A549 (cell line): Measurements from ENCODE around the gene CYSLTR2. TPM values are rescaled to one million over a fixed set of nuclear protein-coding genes. Genes with fewer than 3 reads are reported as not detected.

ENCODE experiments used
- ATAC-seq, 2 experiments: fragments of 200-7000 bp in 1 of 2; fragments of >200 bp in 1 of 2; cut with Nextera tagmentation in 1 of 2; cut with Tn5 transposase in 1 of 2; 3 replicates each; pipeline versions ENCODE4 v1.8.0 to v1.9.1; 2018 to 2020; ENCODE audit warnings: mild to moderate bottlenecking in 1 of 2, moderate library complexity in 1 of 2
- CTCF ChIA-PET: fragments of 300-600 bp; sonication (Branson Sonifier 250); formaldehyde crosslinking; extraction: SDS; loops from one replicate; lab custom pipeline; 2021; ENCODE audit warnings: antibody characterized with exemption, inconsistent platforms; lab: Yijun Ruan, JAX
- POLR2A ChIA-PET: fragments of 350-600 bp; formaldehyde crosslinking; extraction: SDS; loops from one replicate; lab custom pipeline; 2021; ENCODE audit warnings: antibody characterized with exemption, inconsistent platforms; lab: Yijun Ruan, JAX
- DNase-seq, 2 experiments: peaks; one replicate each; pipeline versions ENCODE4 v3.0.0 to v3.0.0-alpha.2; 2011 to 2016; ENCODE audit warnings: low read depth in 1 of 2, low spot score in 1 of 2
- FAIRE-seq: peaks from 2 replicates; lab custom pipeline; 2011; peaks lifted over from hg19 to GRCh38; lab: Jason Lieb, UNC
- H3K27ac ChIP-seq, 2 experiments: fragments of >200 bp; sonication (Bioruptor Twin); formaldehyde crosslinking; 3 replicates each; pipeline ENCODE4 v1.5.1; 2016 to 2017
- H3K4me1 ChIP-seq: fragments of >200 bp; sonication (Bioruptor Twin); formaldehyde crosslinking; 3 replicates; pipeline ENCODE4 v1.6.1; 2016
- H3K4me2 ChIP-seq: fragments of >200 bp; sonication (Bioruptor Twin); formaldehyde crosslinking; 3 replicates; pipeline ENCODE4 v1.6.1; 2016
- H3K4me3 ChIP-seq: fragments of >200 bp; sonication (Bioruptor Twin); formaldehyde crosslinking; 3 replicates; pipeline ENCODE4 v1.5.1; 2016
- H3K9me3 ChIP-seq: fragments of >200 bp; sonication (Bioruptor Twin); formaldehyde crosslinking; 3 replicates; pipeline ENCODE4 v1.6.1; 2016
- CBX2 ChIP-seq: fragments of 200-600 bp; sonication (generic); IDR thresholded peaks from 2 replicates; pipeline ENCODE4 v1.6.1; 2016; ENCODE audit warnings: low read depth, mild to moderate bottlenecking, borderline replicate concordance
- CBX8 ChIP-seq: fragments of 200-600 bp; sonication (generic); IDR thresholded peaks from 2 replicates; pipeline ENCODE4 v1.6.1; 2016
- CEBPB ChIP-seq, 2 experiments: fragments of >200 bp in 1 of 2; sonication (Bioruptor Twin) in 1 of 2; formaldehyde crosslinking in 1 of 2; IDR thresholded peaks; 2 replicates each; pipeline ENCODE4 v1.6.1; 2012 to 2016
- CHD2 ChIP-seq: fragments of 150-350 bp; IDR thresholded peaks from 2 replicates; pipeline ENCODE4 v1.6.1; 2014; ENCODE audit warnings: low read length; ENCODE audit not compliant: partially characterized antibody
- CHD4 ChIP-seq: fragments of 200-600 bp; sonication (generic); IDR thresholded peaks from 2 replicates; pipeline ENCODE4 v1.6.1; 2016; ENCODE audit warnings: antibody characterized with exemption, mild to moderate bottlenecking, borderline replicate concordance
- CTCF ChIP-seq: fragments of >200 bp; sonication (Bioruptor Twin); formaldehyde crosslinking; IDR thresholded peaks from 3 replicates; pipeline ENCODE4 v1.5.1; 2016
- EHF ChIP-seq: fragments of 250-450 bp; sonication (Bioruptor Pico); IDR thresholded peaks from 2 replicates; pipeline ENCODE4 v1.5.0; 2020; ENCODE audit warnings: mild to moderate bottlenecking
- EHMT2 ChIP-seq: fragments of 200-600 bp; sonication (generic); IDR thresholded peaks from 2 replicates; pipeline ENCODE4 v1.6.1; 2016; ENCODE audit warnings: antibody characterized with exemption, low read depth, mild to moderate bottlenecking, moderate library complexity
- EP300 ChIP-seq, 2 experiments: fragments of >200 bp; sonication (Bioruptor Twin); formaldehyde crosslinking; IDR thresholded peaks; 2 replicates in 1 of 2; 3 replicates in 1 of 2; pipeline ENCODE4 v1.6.1; 2016 to 2017
- ESRRA ChIP-seq: fragments of 150-350 bp; IDR thresholded peaks from 2 replicates; pipeline ENCODE4 v1.6.1; 2014; ENCODE audit warnings: mild to moderate bottlenecking, low read length, borderline replicate concordance
- FOSL2 ChIP-seq, 2 experiments: fragments of 450-650 bp in 1 of 2; fragments of >200 bp in 1 of 2; sonication (Bioruptor Twin) in 1 of 2; formaldehyde crosslinking; IDR thresholded peaks; 2 replicates each; pipeline versions ENCODE4 v1.5.0 to v1.6.1; 2016 to 2020; ENCODE audit warnings: mild to moderate bottlenecking in 1 of 2, moderate library complexity in 1 of 2
- HES2 ChIP-seq: fragments of >200 bp; sonication (Bioruptor Twin); formaldehyde crosslinking; IDR thresholded peaks from 2 replicates; pipeline ENCODE4 v1.6.1; 2016
- HOXA7 ChIP-seq: fragments of 250-450 bp; sonication (Bioruptor Pico); IDR thresholded peaks from 2 replicates; pipeline ENCODE4 v1.5.0; 2020; ENCODE audit warnings: mild to moderate bottlenecking, moderate library complexity
- HOXB5 ChIP-seq: fragments of 250-450 bp; sonication (Bioruptor Pico); IDR thresholded peaks from 2 replicates; pipeline ENCODE4 v1.5.0; 2020; ENCODE audit warnings: mild to moderate bottlenecking, moderate library complexity
- JUNB ChIP-seq: fragments of >200 bp; sonication (Bioruptor Twin); formaldehyde crosslinking; IDR thresholded peaks from 2 replicates; pipeline ENCODE4 v1.6.1; 2016
- KDM1A ChIP-seq: fragments of 200-600 bp; sonication (generic); IDR thresholded peaks from 2 replicates; pipeline ENCODE4 v1.6.1; 2016; ENCODE audit warnings: low read depth, mild to moderate bottlenecking
- KDM5A ChIP-seq: fragments of 200-600 bp; sonication (generic); IDR thresholded peaks from 2 replicates; pipeline ENCODE4 v1.6.1; 2016; ENCODE audit warnings: antibody characterized with exemption, mild to moderate bottlenecking
- MAFK ChIP-seq: fragments of 450-650 bp; IDR thresholded peaks from 2 replicates; pipeline ENCODE4 v1.6.1; 2014; ENCODE audit not compliant: partially characterized antibody
- PBX3 ChIP-seq: IDR thresholded peaks from 2 replicates; pipeline ENCODE4 v1.6.1; 2012
- PHF8 ChIP-seq: fragments of 200-600 bp; sonication (generic); IDR thresholded peaks from 2 replicates; pipeline ENCODE4 v1.6.1; 2016; ENCODE audit warnings: low read depth, mild to moderate bottlenecking, antibody characterized with exemption, moderate library complexity, borderline replicate concordance
- RAD21 ChIP-seq, 2 experiments: fragments of >200 bp in 1 of 2; sonication (Bioruptor Twin) in 1 of 2; formaldehyde crosslinking in 1 of 2; IDR thresholded peaks in 1 of 2; conservative IDR thresholded peaks in 1 of 2; 2 replicates in 1 of 2; 3 replicates in 1 of 2; pipeline ENCODE4 v1.6.1; 2012 to 2018; ENCODE audit warnings: inconsistent platforms in 1 of 2
- RARB ChIP-seq: fragments of 250-450 bp; sonication (Bioruptor Pico); IDR thresholded peaks from 2 replicates; pipeline ENCODE4 v1.8.0; 2021; ENCODE audit warnings: mild to moderate bottlenecking, moderate library complexity
- ZC3H11A ChIP-seq: fragments of 450-650 bp; IDR thresholded peaks from 2 replicates; pipeline ENCODE4 v1.6.1; 2014; ENCODE audit warnings: antibody characterized with exemption, mild to moderate bottlenecking
- ZFP36 ChIP-seq: fragments of 450-650 bp; IDR thresholded peaks from 2 replicates; pipeline ENCODE4 v1.6.1; 2014; ENCODE audit warnings: borderline replicate concordance; ENCODE audit not compliant: partially characterized antibody
- WGBS: methylation state at CpG from one replicate; pipeline ENCODE4 v1.1.6; 2017; ENCODE audit errors: missing lambda C conversion rate; 5-methylcytosine and 5-hydroxymethylcytosine counted together
- polyA plus RNA-seq, 4 experiments: library from polyadenylated mRNA; depleted of rRNA in 3 of 4; stranded (reverse); fragments of >200 nt; fragmentation: RNase III in 1 of 4; extraction: RNeasy Plus Mini Kit Qiagen cat#74134 plus additional on column Dnase treatment in 1 of 4; gene quantifications; 2 replicates in 3 of 4; 3 replicates in 1 of 4; pipeline ENCODE4 v1.2.3, GENCODE V29; 2011 to 2017

CYSLTR2 gene
- polyA plus RNA-seq, 2 of the 4 experiments (the other 2 are of a cell fraction), result not detected

- no peak for TF ChIP-seq EHF (CRISPR knock-in tag)
- no peak for TF ChIP-seq HOXA7 (CRISPR knock-in tag)
- no peak for TF ChIP-seq PBX3
- TF ChIP-seq, all 56 proteins: peak for 0
Observed at GRCh38 chr13:48636550-48636949, 17.2 kb upstream of the CYSLTR2 start (continued).

GRCh38 chr13:48637601-48638000 is 16.1 kb upstream of the CYSLTR2 start:
- ChIA-PET CTCF (no interaction called here), POLR2A (no interaction called here)
- DNase-seq, result no peak
- Histone ChIP-seq H3K4me3 (no peak overlapping the region), H3K4me2 (no peak overlapping the region), H3K4me1 (no peaks in the 10 kb centered on the region), H3K9me3 (no peaks in the 10 kb centered on the region)
- no peak for ATAC-seq
- no peak for FAIRE-seq
- TF ChIP-seq HOXA7 (CRISPR knock-in tag) (no peak), CHD2 (no peak)
- TF ChIP-seq, all 56 proteins: peak for 0
- no peak overlapping the region for H3K27ac ChIP-seq
- 32% methylated on average over 2 of the region's 2 CpGs for WGBS

- no peaks in the 10 kb centered on the region for H3K9me3 ChIP-seq
- no peak for DNase-seq
- FAIRE-seq, result no peak
- H3K4me1 ChIP-seq, result no peaks in the 10 kb centered on the region
- ChIA-PET CTCF (no interaction called here), POLR2A (no interaction called here)
- no peak overlapping the region for H3K4me3 ChIP-seq
- no peak overlapping the region for H3K27ac ChIP-seq
- H3K4me2 ChIP-seq, result no peak overlapping the region
- TF ChIP-seq CBX8, result no peak
- no peak for TF ChIP-seq FOSL2 (IDR thresholded peaks at IDR 0.05)
- TF ChIP-seq FOSL2 (CRISPR knock-in tag; IDR thresholded peaks at IDR 0.05), result no peak
- TF ChIP-seq CEBPB (IDR thresholded peaks at IDR 0.05), result no peak
- no peak for TF ChIP-seq EP300 (IDR thresholded peaks at IDR 0.05)
- TF ChIP-seq RAD21 (conservative IDR thresholded peaks at IDR 0.05 in 1 of 2, IDR thresholded peaks at IDR 0.05 in 1 of 2), result no peak
- no peak for TF ChIP-seq ZC3H11A
- TF ChIP-seq JUNB, result no peak
- 29% methylated on average over 7 of the region's 7 CpGs for WGBS
- no peak for ATAC-seq
Observed at GRCh38 chr13:48640767-48641166, 13.0 kb upstream of the CYSLTR2 start.

GRCh38 chr13:48641404-48641803 is 12.3 kb upstream of the CYSLTR2 start:
- CTCF ChIA-PET, result no interaction called here
- TF ChIP-seq HES2 (no peak), MAFK (no peak), KDM5A (no peak), PBX3 (no peak), ESRRA (no peak), CBX2 (no peak), CTCF (no peak), EHMT2 (no peak), CHD4 (no peak), KDM1A (no peak), HOXB5 (no peak), PHF8 (no peak), RARB (CRISPR knock-in tag) (no peak), ZFP36 (no peak)
- TF ChIP-seq, all 56 proteins: peak for 0
- WGBS, result 41% methylated on average over 2 of the region's 2 CpGs
- FAIRE-seq (no peak), ATAC-seq (no peak), DNase-seq (no peak)
- no peaks in the 10 kb centered on the region for H3K4me1 ChIP-seq
- H3K27ac ChIP-seq, result no peak overlapping the region
- H3K4me3 ChIP-seq, result no peak overlapping the region
- no peaks in the 10 kb centered on the region for H3K9me3 ChIP-seq
- POLR2A ChIA-PET, result no interaction called here
- H3K4me2 ChIP-seq, result no peak overlapping the region
